ENCODE results near the gene LARP6.

DNA sequence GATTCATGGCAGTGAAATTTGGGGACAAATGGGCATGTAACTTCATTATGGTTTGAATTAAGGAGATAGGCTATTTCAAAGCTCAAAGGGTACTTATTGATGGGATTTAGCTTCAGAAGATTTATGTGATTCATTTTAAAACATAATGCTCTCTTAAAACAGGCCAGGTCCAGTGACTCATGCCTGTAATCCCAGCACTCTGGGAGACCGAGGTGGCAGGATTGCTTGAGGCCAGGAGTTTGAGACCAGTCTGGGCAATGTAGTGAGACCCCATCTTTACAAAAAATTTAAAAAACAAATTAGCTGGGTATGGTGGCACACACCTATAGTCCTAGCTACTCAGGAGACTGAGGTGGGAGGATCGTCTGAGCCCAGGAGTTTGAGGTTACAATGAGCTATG is 26.8 kb upstream of the LARP6 start:
- TF ChIP-seq, protein P1, sequence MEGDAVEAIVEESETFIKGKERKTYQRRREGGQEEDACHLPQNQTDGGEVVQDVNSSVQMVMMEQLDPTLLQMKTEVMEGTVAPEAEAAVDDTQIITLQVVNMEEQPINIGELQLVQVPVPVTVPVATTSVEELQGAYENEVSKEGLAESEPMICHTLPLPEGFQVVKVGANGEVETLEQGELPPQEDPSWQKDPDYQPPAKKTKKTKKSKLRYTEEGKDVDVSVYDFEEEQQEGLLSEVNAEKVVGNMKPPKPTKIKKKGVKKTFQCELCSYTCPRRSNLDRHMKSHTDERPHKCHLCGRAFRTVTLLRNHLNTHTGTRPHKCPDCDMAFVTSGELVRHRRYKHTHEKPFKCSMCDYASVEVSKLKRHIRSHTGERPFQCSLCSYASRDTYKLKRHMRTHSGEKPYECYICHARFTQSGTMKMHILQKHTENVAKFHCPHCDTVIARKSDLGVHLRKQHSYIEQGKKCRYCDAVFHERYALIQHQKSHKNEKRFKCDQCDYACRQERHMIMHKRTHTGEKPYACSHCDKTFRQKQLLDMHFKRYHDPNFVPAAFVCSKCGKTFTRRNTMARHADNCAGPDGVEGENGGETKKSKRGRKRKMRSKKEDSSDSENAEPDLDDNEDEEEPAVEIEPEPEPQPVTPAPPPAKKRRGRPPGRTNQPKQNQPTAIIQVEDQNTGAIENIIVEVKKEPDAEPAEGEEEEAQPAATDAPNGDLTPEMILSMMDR (IDR thresholded peaks at IDR 0.05) = no peak
- TF ChIP-seq POLR2A (IDR thresholded peaks at IDR 0.05) (no peak), POLR2AphosphoS5 (IDR thresholded peaks at IDR 0.05) (no peak)

All from stomach (tissue), 4 donors.